Cardiac fibroblast (primary cell): ENCODE measurements around the gene ALOX5.

Source experiments
- DNase-seq, 2 donors: peaks; one replicate each; pipeline versions ENCODE4 v3.0.0 to v3.0.0-alpha.2; 2010; ENCODE audit warnings: low read depth in 2 of 2
- H3K4me3 ChIP-seq, 2 donors: replicated peaks in 1 of 2; 1 replicate in 1 of 2; 2 replicates in 1 of 2; pipeline ENCODE4 v1.5.1; 2011; ENCODE audit warnings: low read depth in 2 of 2, low read length in 2 of 2, mild to moderate bottlenecking in 2 of 2, moderate library complexity in 1 of 2
- TF ChIP-seq, protein P1 (sequence below): IDR thresholded peaks from one replicate; pipeline ENCODE4 v1.5.1; 2011; ENCODE audit warnings: low read depth, mild to moderate bottlenecking, low read length, inconsistent platforms

Gene ALOX5

DNA sequence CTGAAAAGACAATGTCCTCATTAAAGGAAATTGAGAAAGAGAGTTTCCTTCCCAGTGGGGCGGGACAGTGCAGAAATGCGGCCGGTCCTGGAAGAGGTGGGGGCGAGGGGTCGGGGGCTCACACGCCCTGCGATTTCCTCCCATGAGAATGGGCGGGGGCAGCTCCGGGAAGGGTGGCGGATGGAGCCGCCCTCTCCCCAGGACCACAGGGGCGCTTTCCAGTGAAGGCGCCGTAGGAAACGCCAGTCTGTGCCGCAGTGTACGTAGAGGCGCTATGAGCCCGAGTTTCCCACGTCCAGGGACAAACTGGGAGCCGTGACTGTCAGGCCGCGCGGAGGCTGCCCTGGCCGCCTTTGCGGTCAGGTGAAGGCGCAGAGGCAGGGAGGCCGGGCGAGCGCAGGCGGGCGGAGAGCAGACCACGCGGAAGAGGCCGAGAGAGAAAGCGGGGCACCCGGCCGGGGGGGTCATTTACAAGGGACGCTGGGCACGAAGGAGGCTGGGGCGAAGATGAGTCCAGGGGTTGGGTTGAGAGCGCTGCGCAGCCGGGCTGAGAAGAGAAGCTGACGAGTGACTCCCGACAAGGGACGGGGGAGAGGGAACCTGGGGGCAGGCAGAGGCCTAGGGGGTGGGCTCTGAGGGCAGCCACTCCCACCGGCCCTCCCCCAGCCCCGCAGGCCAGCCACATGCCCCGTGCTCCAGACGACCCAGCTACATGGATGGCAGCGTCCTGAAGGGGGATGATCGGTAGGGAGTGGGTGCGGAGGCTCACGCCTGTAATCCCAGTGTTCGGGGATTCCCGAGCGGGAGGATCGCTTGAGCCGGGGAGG, 45.0 kb downstream of the ALOX5 start:
- peak; percentile 48 to 56 for DNase-seq
- TF ChIP-seq, protein P1, sequence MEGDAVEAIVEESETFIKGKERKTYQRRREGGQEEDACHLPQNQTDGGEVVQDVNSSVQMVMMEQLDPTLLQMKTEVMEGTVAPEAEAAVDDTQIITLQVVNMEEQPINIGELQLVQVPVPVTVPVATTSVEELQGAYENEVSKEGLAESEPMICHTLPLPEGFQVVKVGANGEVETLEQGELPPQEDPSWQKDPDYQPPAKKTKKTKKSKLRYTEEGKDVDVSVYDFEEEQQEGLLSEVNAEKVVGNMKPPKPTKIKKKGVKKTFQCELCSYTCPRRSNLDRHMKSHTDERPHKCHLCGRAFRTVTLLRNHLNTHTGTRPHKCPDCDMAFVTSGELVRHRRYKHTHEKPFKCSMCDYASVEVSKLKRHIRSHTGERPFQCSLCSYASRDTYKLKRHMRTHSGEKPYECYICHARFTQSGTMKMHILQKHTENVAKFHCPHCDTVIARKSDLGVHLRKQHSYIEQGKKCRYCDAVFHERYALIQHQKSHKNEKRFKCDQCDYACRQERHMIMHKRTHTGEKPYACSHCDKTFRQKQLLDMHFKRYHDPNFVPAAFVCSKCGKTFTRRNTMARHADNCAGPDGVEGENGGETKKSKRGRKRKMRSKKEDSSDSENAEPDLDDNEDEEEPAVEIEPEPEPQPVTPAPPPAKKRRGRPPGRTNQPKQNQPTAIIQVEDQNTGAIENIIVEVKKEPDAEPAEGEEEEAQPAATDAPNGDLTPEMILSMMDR: no peak
- H3K4me3 ChIP-seq: peak overlapping the region; percentile 50 to 51

DNA sequence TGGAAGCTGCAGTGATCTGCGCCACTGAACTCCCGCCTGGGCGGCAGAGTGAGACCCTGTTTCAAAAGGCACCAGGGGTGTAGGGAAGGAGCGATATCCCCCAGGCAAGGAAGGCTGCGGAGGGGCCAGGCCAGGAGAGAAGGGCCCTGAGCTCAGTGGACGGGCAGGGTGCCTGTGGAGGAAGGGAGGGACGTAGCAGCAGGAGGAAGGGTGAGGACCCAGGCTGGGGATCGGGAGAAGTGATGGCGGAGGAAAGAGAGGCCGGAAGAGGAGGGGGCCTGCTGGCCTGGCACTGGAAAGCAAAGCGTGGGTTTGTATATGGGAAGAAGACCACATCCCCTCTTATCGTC, 45.6 kb downstream of the ALOX5 start:
- peak overlapping the region; percentile 50 to 51 for H3K4me3 ChIP-seq
- TF ChIP-seq, protein P1: no peak

DNA sequence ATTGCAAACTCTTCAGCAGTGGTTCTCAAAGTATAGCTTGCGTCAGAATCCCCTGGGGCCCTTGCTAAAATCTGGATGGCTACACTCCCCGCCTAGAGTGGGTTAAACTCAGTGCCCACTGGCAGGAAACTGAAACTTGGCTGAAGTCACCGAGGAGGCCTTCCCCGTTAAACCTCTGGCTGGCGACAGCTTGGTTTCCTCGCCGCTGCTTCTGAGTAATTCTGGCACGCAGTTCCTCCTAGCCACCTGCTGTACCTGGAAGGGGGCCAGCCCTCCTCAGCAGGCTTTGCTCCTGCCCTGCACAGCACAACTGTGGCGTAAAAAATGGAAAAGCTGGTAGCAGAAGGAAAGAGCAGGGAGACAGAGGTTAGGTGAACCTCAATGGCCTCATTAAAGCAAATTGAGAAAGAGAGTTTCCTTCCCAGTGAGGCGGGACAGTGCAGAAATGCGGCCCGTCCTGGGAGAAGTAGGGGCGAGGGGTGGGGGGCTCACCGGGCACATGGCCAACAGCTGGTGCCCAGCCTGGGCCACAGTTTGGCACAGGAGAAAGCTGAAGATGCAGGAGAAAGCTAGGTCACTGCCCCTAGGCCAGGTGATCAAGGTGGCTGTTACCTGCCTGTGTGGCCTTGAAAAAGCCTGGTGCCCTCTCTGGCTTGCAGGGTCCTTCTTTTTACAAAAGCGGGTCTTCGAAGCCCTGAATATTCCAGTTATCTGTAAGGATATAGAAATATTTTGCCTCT, 46.6 kb downstream of the ALOX5 start:
- TF ChIP-seq, protein P1: no peak
- no peak overlapping the region for H3K4me3 ChIP-seq
- DNase-seq: peak; percentile 81 to 83

More for the DNA sequence above, 45.6 kb downstream of the ALOX5 start:
- DNase-seq: peak in 1 of 2 donors; percentile 7

DNA sequence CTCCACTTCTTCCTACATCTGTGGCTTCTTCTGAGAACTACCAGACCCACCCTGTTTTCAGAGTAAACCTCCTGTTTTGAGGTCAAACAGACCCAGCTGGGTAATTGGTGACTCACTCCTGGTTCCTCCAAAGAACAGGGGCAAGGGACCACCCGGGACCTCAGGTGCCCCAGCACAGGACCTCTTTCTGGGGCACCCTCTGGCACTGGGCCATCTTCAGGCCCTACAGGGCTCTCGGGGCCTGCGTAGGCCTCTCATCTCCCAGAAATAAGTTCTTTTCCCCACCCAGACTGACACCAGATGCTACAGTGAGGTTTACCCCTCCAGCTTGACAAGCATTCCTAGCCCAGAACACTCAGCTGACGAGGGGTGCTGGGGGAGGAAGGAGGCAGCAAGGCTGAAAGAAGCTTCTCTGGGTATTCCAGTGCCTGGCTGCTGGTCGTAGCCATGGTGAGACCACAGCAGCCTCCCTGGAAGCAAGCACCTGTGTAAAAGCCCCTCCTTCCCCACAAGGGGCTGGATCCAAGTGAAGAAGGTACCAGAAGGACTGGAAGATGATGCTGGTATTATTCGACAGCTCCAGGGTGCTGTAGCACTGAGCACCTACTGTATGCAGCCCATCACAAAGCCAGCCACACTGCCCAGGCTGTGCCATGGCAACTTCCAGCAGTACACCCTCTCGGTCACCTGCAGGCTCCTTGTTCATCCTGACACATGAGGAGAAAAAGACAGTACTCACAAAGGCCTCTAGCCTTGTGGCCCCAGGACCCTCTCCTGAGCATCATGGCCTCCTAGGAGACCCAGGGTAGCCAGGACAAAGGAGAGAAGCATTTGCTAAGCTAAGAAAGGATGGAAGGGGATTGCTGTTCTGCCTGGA, 47.4 kb downstream of the ALOX5 start:
- DNase-seq: no peak
- TF ChIP-seq, protein P1: no peak
- H3K4me3 ChIP-seq: no peak overlapping the region

DNA sequence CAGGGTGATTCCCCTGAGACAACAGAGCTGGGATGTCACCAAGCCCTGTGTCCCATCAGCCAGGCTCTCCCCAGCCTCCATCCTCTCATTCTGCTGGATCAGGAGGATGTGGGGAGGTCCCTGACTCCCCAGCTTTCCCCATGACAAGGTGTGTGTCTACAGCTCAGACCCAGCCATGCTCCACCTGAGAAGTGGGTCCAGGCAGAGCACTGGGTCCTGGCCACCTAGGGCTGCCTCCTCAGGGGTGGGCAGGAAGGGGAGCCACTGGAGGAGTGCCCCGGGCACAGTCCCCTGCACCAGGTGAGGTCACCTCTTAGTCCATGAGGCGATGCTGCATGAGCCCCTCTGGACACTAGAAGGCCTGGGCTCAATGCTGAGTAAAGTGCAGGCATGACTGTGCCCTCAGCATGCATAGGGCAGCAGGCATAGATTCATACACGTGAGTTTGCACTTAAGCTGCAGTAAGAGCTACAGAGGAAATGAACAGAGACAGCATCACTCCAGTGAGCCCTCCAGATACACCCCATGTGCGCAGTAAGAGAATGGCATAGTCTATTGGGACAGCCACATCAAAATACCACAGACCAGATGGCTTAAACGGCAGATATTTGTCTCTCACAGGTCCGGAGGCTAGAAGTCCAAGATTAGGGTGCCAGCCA, 48.3 kb downstream of the ALOX5 start:
- no peak for DNase-seq
- TF ChIP-seq, protein P1: no peak
- no peak overlapping the region for H3K4me3 ChIP-seq
